GM23248 (cell line): ENCODE data around the gene UCHL1.

Experiments
- EZH2 ChIP-seq: fragments of 200-600 bp; sonication (generic); IDR thresholded peaks from 2 replicates; pipeline ENCODE4 v1.6.1; 2018; ENCODE audit warnings: antibody characterized with exemption, mild to moderate bottlenecking; ENCODE audit not compliant: insufficient read depth, poor library complexity, severe bottlenecking
- EZH2phosphoT487 ChIP-seq: fragments of 200-600 bp; sonication (generic); IDR thresholded peaks from 2 replicates; pipeline ENCODE4 v1.6.1; 2018; ENCODE audit warnings: antibody characterized with exemption, moderate library complexity, mild to moderate bottlenecking, low read depth; ENCODE audit not compliant: insufficient read depth

- TF ChIP-seq EZH2 (no peak), EZH2phosphoT487 (no peak)
Observed at GRCh38 chr4:41213625-41214135, 43.0 kb upstream of the UCHL1 start.
